IMR-90 (cell line): ENCODE measurements around the gene LIN28A. TPM values are rescaled to one million over a fixed set of nuclear protein-coding genes. Genes with fewer than 3 reads are reported as not detected.

Experiments
- ATAC-seq: fragments of 200-7000 bp; cut with Tn5 transposase; 2 replicates; pipeline ENCODE4 v1.9.1; 2020; ENCODE audit warnings: low read depth, mild to moderate bottlenecking, moderate library complexity
- BruUV-seq: library from RNA; stranded (reverse); fragments of 400-500 nt; replicated peaks from 2 replicates; lab custom pipeline; 2021; lab: Mats Ljungman, UMichigan
- CTCF ChIA-PET: fragments of 300-600 bp; formaldehyde crosslinking; extraction: SDS; loops from one replicate; lab custom pipeline; 2021; ENCODE audit warnings: antibody characterized with exemption; lab: Yijun Ruan, JAX
- POLR2A ChIA-PET: fragments of 300-600 bp; sonication (Branson Sonifier 250); formaldehyde crosslinking; loops from one replicate; lab custom pipeline; 2022; ENCODE audit warnings: antibody characterized with exemption; ENCODE audit not compliant: unreplicated experiment; lab: Charles Lee
- DNase-seq: peaks from one replicate; pipeline ENCODE4 v3.0.0; 2013
- H2AFZ ChIP-seq: replicated peaks from 2 replicates; pipeline ENCODE3; 2013; ENCODE audit warnings: low read length, mild to moderate bottlenecking; ENCODE audit not compliant: poor library complexity
- H2AK5ac ChIP-seq: 2 replicates; pipeline ENCODE4 v1.6.1; 2013; ENCODE audit warnings: low read depth, low read length, inconsistent platforms
- H2AK9ac ChIP-seq: replicated peaks from 2 replicates; pipeline ENCODE3; 2013; ENCODE audit warnings: mild to moderate bottlenecking, low read depth, low read length, moderate library complexity; ENCODE audit not compliant: poor library complexity
- H2BK120ac ChIP-seq: 2 replicates; pipeline ENCODE4 v1.6.1; 2013; ENCODE audit warnings: low read depth, low read length, inconsistent platforms
- H2BK15ac ChIP-seq: 3 replicates; pipeline ENCODE4 v1.6.1; 2013; ENCODE audit warnings: low read depth, low read length, inconsistent platforms
- H2BK20ac ChIP-seq: 2 replicates; pipeline ENCODE4 v1.6.1; 2013; ENCODE audit warnings: low read depth, mild to moderate bottlenecking, inconsistent platforms, low read length, moderate library complexity
- H2BK5ac ChIP-seq: 2 replicates; pipeline ENCODE4 v1.6.1; 2013; ENCODE audit warnings: mild to moderate bottlenecking, low read depth, low read length, inconsistent platforms; ENCODE audit not compliant: poor library complexity, severe bottlenecking
- H3K14ac ChIP-seq: replicated peaks from 2 replicates; pipeline ENCODE4 v1.6.1; 2013; ENCODE audit warnings: low read depth, low read length, inconsistent platforms
- H3K18ac ChIP-seq: 2 replicates; pipeline ENCODE4 v1.6.1; 2013; ENCODE audit warnings: low read depth, low read length, control low read depth
- H3K23ac ChIP-seq: 2 replicates; pipeline ENCODE4 v1.6.1; 2013; ENCODE audit warnings: low read depth, low read length, inconsistent platforms
- H3K27ac ChIP-seq: 2 replicates; pipeline ENCODE4 v1.5.1; 2013; ENCODE audit warnings: mild to moderate bottlenecking, control low read depth, low read length; ENCODE audit not compliant: insufficient read depth
- H3K27me3 ChIP-seq: 2 replicates; pipeline ENCODE4 v1.6.1; 2013; ENCODE audit warnings: low read length; ENCODE audit not compliant: control insufficient read depth, insufficient read depth
- H3K36me3 ChIP-seq: 2 replicates; pipeline ENCODE4 v1.6.1; 2013; ENCODE audit warnings: low read length, mixed read lengths; ENCODE audit not compliant: control insufficient read depth, insufficient read depth
- H3K4ac ChIP-seq: 2 replicates; pipeline ENCODE4 v1.6.1; 2013; ENCODE audit warnings: low read depth, low read length, inconsistent platforms
- H3K4me1 ChIP-seq: 2 replicates; pipeline ENCODE4 v1.6.1; 2013; ENCODE audit warnings: low read length, mixed read lengths; ENCODE audit not compliant: control insufficient read depth, insufficient read depth
- H3K4me2 ChIP-seq: 2 replicates; pipeline ENCODE4 v1.6.1; 2013; ENCODE audit warnings: low read depth, mild to moderate bottlenecking, control low read depth, low read length, moderate library complexity
- H3K4me3 ChIP-seq: 2 replicates; pipeline ENCODE4 v1.5.1; 2013; ENCODE audit warnings: low read depth, mild to moderate bottlenecking, control low read depth, low read length, moderate library complexity; ENCODE audit not compliant: insufficient read depth
- H3K56ac ChIP-seq: 2 replicates; pipeline ENCODE4 v1.6.1; 2013; ENCODE audit warnings: low read length, inconsistent platforms; ENCODE audit not compliant: insufficient read depth; ENCODE audit errors: extremely low read depth
- H3K79me1 ChIP-seq, 2 experiments: 2 replicates each; pipeline ENCODE4 v1.6.1; 2013; ENCODE audit warnings: low read length in 2 of 2, inconsistent platforms in 1 of 2, low read depth in 1 of 2
- H3K9ac ChIP-seq: 2 replicates; pipeline ENCODE4 v1.6.1; 2013; ENCODE audit warnings: low read depth, low read length, control low read depth
- H3K9me1 ChIP-seq: 2 replicates; pipeline ENCODE4 v1.6.1; 2013; ENCODE audit warnings: low read length, inconsistent platforms; ENCODE audit not compliant: insufficient read depth
- H3K9me3 ChIP-seq: 2 replicates; pipeline ENCODE4 v1.6.1; 2013; ENCODE audit warnings: low read length; ENCODE audit not compliant: control insufficient read depth, insufficient read depth
- H4K20me1 ChIP-seq: 2 replicates; pipeline ENCODE4 v1.6.1; 2013; ENCODE audit warnings: low read length, inconsistent platforms; ENCODE audit not compliant: insufficient read depth
- H4K5ac ChIP-seq: 2 replicates; pipeline ENCODE4 v1.6.1; 2013; ENCODE audit warnings: mild to moderate bottlenecking, low read depth, low read length, control low read depth
- H4K8ac ChIP-seq, 2 experiments: 2 replicates each; pipeline ENCODE4 v1.6.1; 2013; ENCODE audit warnings: low read depth in 2 of 2, low read length in 2 of 2, control low read depth in 1 of 2, inconsistent platforms in 1 of 2
- H4K91ac ChIP-seq: 2 replicates; pipeline ENCODE4 v1.6.1; 2013; ENCODE audit warnings: low read depth, low read length, inconsistent platforms; ENCODE audit not compliant: insufficient read depth
- BHLHE40 ChIP-seq: fragments of 150-350 bp; IDR thresholded peaks from 2 replicates; pipeline ENCODE4 v1.6.1; 2016; ENCODE audit warnings: mild to moderate bottlenecking, low read depth, low read length
- CEBPB ChIP-seq: IDR thresholded peaks from 2 replicates; pipeline ENCODE4 v1.6.1; 2012; ENCODE audit warnings: low read depth, low read length, improper control_type of control experiment
- CHD1 ChIP-seq: IDR thresholded peaks from 2 replicates; pipeline ENCODE4 v1.6.1; 2012; ENCODE audit warnings: low read depth, low read length, improper control_type of control experiment
- FOS ChIP-seq: fragments of 150-350 bp; IDR thresholded peaks from 2 replicates; pipeline ENCODE4 v1.6.1; 2016; ENCODE audit warnings: low read depth, low read length
- MAFK ChIP-seq: IDR thresholded peaks from 2 replicates; pipeline ENCODE4 v1.6.1; 2012; ENCODE audit warnings: low read depth, low read length, improper control_type of control experiment
- MXI1 ChIP-seq: IDR thresholded peaks from 2 replicates; pipeline ENCODE4 v1.6.1; 2012; ENCODE audit warnings: low read depth, mild to moderate bottlenecking, low read length, moderate library complexity, borderline replicate concordance
- RAD21 ChIP-seq: IDR thresholded peaks from 2 replicates; pipeline ENCODE4 v1.6.1; 2012; ENCODE audit warnings: low read length, improper control_type of control experiment
- RCOR1 ChIP-seq: IDR thresholded peaks from 2 replicates; pipeline ENCODE4 v1.6.1; 2012; ENCODE audit warnings: mild to moderate bottlenecking, low read length, improper control_type of control experiment; ENCODE audit not compliant: insufficient replicate concordance
- WGBS, 2 experiments: methylation state at CpG; one replicate each; pipeline versions ENCODE4 v1.1.5 to v1.1.7; 2013; ENCODE audit warnings: missing lambda C conversion rate in 2 of 2; ENCODE audit not compliant: insufficient read length in 1 of 2; ENCODE audit errors: extremely low coverage in 2 of 2; 5-methylcytosine and 5-hydroxymethylcytosine counted together
- dilution Hi-C: fragments of 300-500 bp; cut with HindIII; formaldehyde crosslinking; loops from one replicate; pipeline ENCODE4 v1.14.3; 2018; ENCODE audit warnings: low sequenced_read_pairs; ENCODE audit not compliant: unreplicated experiment
- in situ Hi-C: fragments of 300-500 bp; cut with MboI; formaldehyde crosslinking; loops from 3 replicates; pipeline ENCODE4 v1.14.3; 2019; ENCODE audit warnings: low sequenced_read_pairs, inconsistent platforms, mixed read lengths
- intact Hi-C: fragments of 100-400 bp; cut with micrococcal nuclease; formaldehyde crosslinking; loops from 2 replicates; pipeline ENCODE4 v1.10.0; 2022
- polyA plus RNA-seq, 3 experiments: library from polyadenylated mRNA; depleted of rRNA; stranded (reverse); fragments of >200 nt; gene quantifications; 2 replicates each; pipeline ENCODE4 v1.2.3, GENCODE V29; 2012; ENCODE audit warnings: low replicate concordance in 1 of 3
- total RNA-seq: library from RNA; depleted of rRNA; stranded (reverse); fragments of >200 nt; gene quantifications from 2 replicates; pipeline ENCODE4 v1.2.3, GENCODE V29; 2012
- TF ChIP-seq, protein P1 (sequence below): fragments of 150-350 bp; IDR thresholded peaks from 2 replicates; pipeline ENCODE4 v1.6.1; 2017; ENCODE audit warnings: mild to moderate bottlenecking, antibody characterized with exemption, low read length, low read depth
- TF ChIP-seq, protein P2 (sequence below): conservative IDR thresholded peaks from 2 replicates; pipeline ENCODE4 v1.5.1; 2012; ENCODE audit warnings: mild to moderate bottlenecking, low read depth, low read length, improper control_type of control experiment
- TF ChIP-seq, protein P3 (sequence below): fragments of 150-350 bp; IDR thresholded peaks from 2 replicates; pipeline ENCODE4 v1.6.1; 2016; ENCODE audit warnings: low read depth, mild to moderate bottlenecking, low read length, moderate library complexity, borderline replicate concordance

The LIN28A gene
- total and polyA plus RNA-seq, 2 of the 4 experiments (the other 2 are of a cell fraction) = not detected

DNA sequence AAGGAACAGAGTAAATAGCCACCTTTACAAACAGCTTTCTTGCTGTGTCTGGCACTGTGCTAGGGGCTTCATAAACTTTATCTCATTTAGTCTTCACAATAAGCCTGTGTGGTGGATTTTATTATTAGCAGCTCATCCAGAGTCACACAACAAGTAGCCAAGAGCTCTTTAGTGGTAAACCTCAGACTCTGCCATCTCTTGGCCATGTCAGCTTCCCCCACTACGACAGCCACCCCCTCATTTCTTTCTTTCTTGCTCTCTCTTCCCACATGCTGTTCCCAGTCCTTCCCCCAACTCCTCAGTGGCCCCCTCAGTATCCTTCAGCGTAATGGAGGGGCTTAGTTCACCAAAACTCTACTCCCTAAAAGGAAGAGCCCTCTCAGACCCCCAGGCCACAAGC is 36.8 kb upstream of the LIN28A start:
- Histone ChIP-seq H3K18ac (no peak overlapping the region), H3K9me1 (peaks cover 7% of the 10 kb centered on the region), H4K20me1 (no peaks in the 10 kb centered on the region), H3K56ac (no peak overlapping the region), H3K9ac (no peak overlapping the region), H2AFZ (no peak overlapping the region), H3K14ac (no peak overlapping the region), H2BK120ac (no peak overlapping the region), H3K9me3 (peaks cover 5% of the 10 kb centered on the region), H2AK5ac (no peak overlapping the region), H3K4ac (no peak overlapping the region), H4K91ac (no peak overlapping the region), H4K5ac (no peak overlapping the region), H3K4me1 (peaks cover 10% of the 10 kb centered on the region), H2BK20ac (no peak overlapping the region), H2BK5ac (no peak overlapping the region), H4K8ac (no peak overlapping the region), H3K79me1 (no peaks in the 10 kb centered on the region), H3K4me3 (no peak overlapping the region), H3K23ac (no peak overlapping the region), H3K36me3 (no peaks in the 10 kb centered on the region), H3K27ac (no peak overlapping the region), H2AK9ac (no peak overlapping the region), H3K27me3 (peaks cover 5% of the 10 kb centered on the region; the same call in 1 of the 2 replicates), H2BK15ac (no peak overlapping the region), H3K4me2 (no peak overlapping the region)
- ATAC-seq (no peak), DNase-seq (no peak)
- 90% methylated on average over 1 of the region's 2 CpGs; no CpG with 5 or more reads in 1 of the 2 experiments for WGBS, 2 experiments
- in situ Hi-C loops = no loop called here
- ChIA-PET CTCF (no interaction called here), POLR2A (no interaction called here)
- intact Hi-C loops = no loop called here
- TF ChIP-seq, protein P1, sequence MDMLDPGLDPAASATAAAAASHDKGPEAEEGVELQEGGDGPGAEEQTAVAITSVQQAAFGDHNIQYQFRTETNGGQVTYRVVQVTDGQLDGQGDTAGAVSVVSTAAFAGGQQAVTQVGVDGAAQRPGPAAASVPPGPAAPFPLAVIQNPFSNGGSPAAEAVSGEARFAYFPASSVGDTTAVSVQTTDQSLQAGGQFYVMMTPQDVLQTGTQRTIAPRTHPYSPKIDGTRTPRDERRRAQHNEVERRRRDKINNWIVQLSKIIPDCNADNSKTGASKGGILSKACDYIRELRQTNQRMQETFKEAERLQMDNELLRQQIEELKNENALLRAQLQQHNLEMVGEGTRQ = no peak
- TF ChIP-seq, protein P2, sequence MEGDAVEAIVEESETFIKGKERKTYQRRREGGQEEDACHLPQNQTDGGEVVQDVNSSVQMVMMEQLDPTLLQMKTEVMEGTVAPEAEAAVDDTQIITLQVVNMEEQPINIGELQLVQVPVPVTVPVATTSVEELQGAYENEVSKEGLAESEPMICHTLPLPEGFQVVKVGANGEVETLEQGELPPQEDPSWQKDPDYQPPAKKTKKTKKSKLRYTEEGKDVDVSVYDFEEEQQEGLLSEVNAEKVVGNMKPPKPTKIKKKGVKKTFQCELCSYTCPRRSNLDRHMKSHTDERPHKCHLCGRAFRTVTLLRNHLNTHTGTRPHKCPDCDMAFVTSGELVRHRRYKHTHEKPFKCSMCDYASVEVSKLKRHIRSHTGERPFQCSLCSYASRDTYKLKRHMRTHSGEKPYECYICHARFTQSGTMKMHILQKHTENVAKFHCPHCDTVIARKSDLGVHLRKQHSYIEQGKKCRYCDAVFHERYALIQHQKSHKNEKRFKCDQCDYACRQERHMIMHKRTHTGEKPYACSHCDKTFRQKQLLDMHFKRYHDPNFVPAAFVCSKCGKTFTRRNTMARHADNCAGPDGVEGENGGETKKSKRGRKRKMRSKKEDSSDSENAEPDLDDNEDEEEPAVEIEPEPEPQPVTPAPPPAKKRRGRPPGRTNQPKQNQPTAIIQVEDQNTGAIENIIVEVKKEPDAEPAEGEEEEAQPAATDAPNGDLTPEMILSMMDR = no peak
- TF ChIP-seq RCOR1 (no peak), CHD1 (no peak), BHLHE40 (no peak), FOS (no peak), MAFK (no peak), CEBPB (no peak), RAD21 (no peak), MXI1 (no peak)
- TF ChIP-seq, protein P3, sequence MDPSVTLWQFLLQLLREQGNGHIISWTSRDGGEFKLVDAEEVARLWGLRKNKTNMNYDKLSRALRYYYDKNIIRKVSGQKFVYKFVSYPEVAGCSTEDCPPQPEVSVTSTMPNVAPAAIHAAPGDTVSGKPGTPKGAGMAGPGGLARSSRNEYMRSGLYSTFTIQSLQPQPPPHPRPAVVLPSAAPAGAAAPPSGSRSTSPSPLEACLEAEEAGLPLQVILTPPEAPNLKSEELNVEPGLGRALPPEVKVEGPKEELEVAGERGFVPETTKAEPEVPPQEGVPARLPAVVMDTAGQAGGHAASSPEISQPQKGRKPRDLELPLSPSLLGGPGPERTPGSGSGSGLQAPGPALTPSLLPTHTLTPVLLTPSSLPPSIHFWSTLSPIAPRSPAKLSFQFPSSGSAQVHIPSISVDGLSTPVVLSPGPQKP = no peak
- dilution Hi-C loops = no loop called here
- no TSS peak for BruUV-seq
